Measurements from ENCODE around the gene ZBTB4.
A peak's percentile ranks its signal among the peaks of the same experiment; 100 is the strongest.

Gene ZBTB4

DNA sequence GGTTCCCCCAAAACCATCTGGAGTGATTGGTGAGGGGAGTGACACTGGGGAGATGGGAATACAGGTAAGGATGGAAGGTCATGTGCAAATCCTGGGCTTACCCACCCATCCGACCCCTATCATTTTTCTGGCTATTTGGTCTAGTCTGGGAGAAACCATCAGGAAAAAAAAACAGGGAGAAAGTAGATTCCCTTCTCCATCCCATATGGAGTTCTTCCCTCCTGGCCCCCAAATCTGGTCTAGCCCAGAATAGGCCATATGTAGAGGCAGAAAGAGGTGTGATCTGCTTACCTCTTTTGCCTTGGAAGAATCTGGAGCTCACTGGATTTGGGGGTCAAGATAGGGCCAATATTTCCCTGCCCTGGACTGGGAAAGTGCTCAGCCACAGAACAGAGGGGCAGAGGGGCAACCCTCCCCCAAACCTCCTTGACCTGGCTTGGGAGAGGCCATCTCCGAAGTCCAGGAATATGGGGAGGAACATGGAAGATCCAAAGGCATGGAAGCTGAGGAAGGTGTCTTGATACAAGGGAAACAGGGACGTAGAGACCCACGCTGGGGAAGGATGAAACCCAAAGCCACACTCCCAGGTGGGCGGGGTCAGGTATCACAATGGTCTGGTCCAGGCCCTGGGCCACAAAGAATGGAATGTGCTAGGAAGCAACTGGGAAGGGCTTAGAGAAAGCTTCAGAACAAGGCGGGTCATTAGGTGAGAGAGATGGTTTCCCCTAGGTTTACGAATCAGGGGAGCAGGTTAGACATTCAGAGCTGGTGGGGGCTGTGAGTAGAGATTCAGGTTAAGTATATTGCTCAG, 18.4 kb downstream of the ZBTB4 start:
- TF ChIP-seq YY1 (IDR thresholded peaks at IDR 0.05; ENCODE audit: low read depth) (no peak), FOXM1 (IDR thresholded peaks at IDR 0.05; ENCODE audit: borderline replicate concordance, low read depth) (no peak), EP300 (IDR thresholded peaks at IDR 0.05; ENCODE audit: borderline replicate concordance) (no peak), USF1 (IDR thresholded peaks at IDR 0.05) (no peak), EGR1 (IDR thresholded peaks at IDR 0.05) (no peak), RAD21 (IDR thresholded peaks at IDR 0.05; ENCODE audit: low read depth) (no peak), CEBPB (IDR thresholded peaks at IDR 0.05) (no peak), CREB1 (IDR thresholded peaks at IDR 0.05; ENCODE audit: low read depth) (no peak), NFIC (IDR thresholded peaks at IDR 0.05) (no peak), TCF12 (IDR thresholded peaks at IDR 0.05; ENCODE audit: low read depth) (no peak)
- TF ChIP-seq, protein P1, sequence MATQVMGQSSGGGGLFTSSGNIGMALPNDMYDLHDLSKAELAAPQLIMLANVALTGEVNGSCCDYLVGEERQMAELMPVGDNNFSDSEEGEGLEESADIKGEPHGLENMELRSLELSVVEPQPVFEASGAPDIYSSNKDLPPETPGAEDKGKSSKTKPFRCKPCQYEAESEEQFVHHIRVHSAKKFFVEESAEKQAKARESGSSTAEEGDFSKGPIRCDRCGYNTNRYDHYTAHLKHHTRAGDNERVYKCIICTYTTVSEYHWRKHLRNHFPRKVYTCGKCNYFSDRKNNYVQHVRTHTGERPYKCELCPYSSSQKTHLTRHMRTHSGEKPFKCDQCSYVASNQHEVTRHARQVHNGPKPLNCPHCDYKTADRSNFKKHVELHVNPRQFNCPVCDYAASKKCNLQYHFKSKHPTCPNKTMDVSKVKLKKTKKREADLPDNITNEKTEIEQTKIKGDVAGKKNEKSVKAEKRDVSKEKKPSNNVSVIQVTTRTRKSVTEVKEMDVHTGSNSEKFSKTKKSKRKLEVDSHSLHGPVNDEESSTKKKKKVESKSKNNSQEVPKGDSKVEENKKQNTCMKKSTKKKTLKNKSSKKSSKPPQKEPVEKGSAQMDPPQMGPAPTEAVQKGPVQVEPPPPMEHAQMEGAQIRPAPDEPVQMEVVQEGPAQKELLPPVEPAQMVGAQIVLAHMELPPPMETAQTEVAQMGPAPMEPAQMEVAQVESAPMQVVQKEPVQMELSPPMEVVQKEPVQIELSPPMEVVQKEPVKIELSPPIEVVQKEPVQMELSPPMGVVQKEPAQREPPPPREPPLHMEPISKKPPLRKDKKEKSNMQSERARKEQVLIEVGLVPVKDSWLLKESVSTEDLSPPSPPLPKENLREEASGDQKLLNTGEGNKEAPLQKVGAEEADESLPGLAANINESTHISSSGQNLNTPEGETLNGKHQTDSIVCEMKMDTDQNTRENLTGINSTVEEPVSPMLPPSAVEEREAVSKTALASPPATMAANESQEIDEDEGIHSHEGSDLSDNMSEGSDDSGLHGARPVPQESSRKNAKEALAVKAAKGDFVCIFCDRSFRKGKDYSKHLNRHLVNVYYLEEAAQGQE (IDR thresholded peaks at IDR 0.05; ENCODE audit: low read depth) = no peak
- TF ChIP-seq, protein P2, sequence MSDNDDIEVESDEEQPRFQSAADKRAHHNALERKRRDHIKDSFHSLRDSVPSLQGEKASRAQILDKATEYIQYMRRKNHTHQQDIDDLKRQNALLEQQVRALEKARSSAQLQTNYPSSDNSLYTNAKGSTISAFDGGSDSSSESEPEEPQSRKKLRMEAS (IDR thresholded peaks at IDR 0.05) = no peak

DNA sequence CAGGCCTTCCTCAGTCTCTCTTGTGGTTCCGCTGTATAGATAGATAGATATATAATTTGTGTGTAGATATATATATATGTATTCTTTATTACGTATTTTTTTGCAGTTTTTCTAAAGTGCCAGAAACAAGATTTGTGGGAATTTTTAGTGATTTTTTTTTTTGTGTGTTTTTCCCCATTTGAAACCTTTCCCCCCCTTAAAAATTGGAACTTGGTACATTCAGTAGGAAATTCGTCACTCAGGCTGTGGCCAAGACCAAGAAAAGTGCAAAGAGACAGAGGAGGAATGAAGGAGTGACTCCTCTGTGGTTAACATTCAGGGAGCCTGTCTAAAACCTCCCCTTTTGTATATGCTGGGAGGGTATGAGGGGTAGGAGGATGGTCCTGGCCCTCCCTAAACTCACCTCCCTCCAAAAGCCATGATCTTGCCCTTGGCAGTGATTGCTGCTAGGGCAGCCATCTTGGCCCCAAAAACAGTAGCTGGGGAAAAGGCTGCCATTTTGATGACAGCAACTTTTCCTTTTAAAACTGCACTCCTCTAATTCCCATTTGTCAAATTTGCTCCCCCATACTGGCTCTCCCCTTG, 19.4 kb downstream of the ZBTB4 start:
- TF ChIP-seq RAD21 (IDR thresholded peaks at IDR 0.05; ENCODE audit: low read depth) = no peak
- TF ChIP-seq YY1 (IDR thresholded peaks at IDR 0.05; ENCODE audit: low read depth) = peak; percentile 56; the same call in 1 of the 2 replicates

DNA sequence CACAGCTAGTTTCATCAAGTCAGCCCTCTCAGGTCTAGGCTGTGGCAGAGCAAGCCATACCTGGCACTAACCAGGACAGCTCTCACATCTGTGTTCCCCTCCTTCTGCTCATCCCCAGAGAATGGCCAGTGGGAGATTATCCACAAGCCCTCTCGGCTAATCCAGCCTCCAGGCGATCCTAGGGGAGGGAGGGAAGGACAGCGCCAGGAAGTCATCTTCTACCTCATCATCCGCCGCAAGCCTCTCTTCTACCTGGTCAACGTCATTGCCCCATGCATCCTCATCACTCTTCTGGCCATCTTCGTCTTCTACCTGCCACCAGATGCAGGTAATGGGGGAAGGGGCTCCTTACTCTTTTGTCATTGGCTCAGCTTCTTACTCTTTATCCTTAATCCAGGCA, 31.0 kb downstream of the ZBTB4 start:
- TF ChIP-seq, protein P1 (IDR thresholded peaks at IDR 0.05; ENCODE audit: low read depth) = no peak
- TF ChIP-seq EGR1 (IDR thresholded peaks at IDR 0.05) = no peak
- TF ChIP-seq TAF1 (IDR thresholded peaks at IDR 0.05; ENCODE audit: low read depth) = no peak
- TF ChIP-seq CREB1 (IDR thresholded peaks at IDR 0.05; ENCODE audit: low read depth) = no peak
- no peak for TF ChIP-seq TEAD4 (IDR thresholded peaks at IDR 0.05)
- TF ChIP-seq, protein P2 (IDR thresholded peaks at IDR 0.05) = no peak

DNA sequence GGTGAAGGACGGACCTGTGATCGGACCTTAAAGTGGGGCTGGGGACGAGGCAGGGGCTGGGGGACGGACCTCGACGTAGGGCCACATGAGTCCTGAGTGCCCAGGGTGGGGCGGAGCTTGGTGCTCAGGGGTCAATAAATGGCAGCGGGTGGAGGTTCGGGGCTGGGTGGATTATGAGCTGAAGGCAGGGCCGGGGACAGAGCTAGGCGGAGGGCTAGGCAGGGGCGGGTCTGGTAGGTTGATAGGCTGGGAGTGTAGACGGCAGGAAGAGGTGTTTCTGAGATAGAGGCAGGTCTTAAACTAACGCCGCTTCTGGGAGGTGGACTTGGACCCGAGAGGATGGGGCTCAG, 33.8 kb downstream of the ZBTB4 start:
- no peak for TF ChIP-seq TCF12 (IDR thresholded peaks at IDR 0.05; ENCODE audit: low read depth)
- TF ChIP-seq USF1 (IDR thresholded peaks at IDR 0.05) = no peak
- TF ChIP-seq NFIC (IDR thresholded peaks at IDR 0.05) = no peak
- no peak for TF ChIP-seq CREB1 (IDR thresholded peaks at IDR 0.05; ENCODE audit: low read depth)
- TF ChIP-seq EGR1 (IDR thresholded peaks at IDR 0.05) = no peak
- no peak for TF ChIP-seq TAF1 (IDR thresholded peaks at IDR 0.05; ENCODE audit: low read depth)
- TF ChIP-seq, protein P2 (IDR thresholded peaks at IDR 0.05) = no peak

DNA sequence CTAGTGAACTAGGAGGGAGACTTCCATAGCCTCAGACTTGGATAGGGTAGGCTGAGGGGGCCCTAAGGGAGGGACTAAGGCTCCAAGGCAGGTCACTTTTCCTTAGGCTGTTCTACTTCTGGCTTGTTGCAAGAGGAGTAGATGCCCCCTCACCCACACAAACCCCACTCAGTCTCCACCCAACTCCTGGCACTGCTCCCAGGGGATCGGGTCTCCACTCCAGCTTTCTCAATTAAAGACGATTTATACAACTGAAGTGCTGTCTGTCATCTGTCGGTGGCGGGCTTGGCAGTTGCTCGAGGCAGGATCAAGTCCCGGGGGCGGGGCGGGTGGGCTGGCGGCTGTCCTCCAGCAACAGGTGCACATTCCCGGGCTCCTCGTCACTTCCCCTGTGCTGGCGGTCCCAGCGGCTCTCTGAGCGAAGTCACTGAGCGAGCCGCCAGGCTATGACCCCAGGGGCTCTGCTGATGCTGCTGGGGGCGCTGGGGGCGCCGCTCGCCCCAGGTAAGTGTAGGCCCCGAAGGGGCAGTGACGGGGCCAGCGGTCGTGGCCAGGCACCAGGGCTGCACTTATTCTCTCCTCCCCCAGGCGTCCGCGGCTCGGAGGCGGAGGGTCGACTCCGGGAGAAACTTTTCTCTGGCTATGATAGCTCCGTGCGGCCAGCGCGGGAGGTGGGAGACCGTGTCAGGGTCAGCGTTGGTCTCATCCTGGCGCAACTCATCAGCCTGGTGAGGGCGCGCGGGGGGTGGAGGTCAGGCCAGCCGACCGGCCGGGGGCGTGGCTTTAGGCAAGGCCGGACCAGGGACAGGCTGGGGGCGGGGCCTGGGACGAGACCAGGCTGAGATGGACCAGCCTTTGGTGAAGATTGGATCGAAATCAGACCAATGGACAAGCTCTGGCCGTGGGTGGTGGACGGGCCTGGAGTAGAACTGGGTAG, 34.5 kb downstream of the ZBTB4 start, which contains the start of gene CHRNB1:
TSS of gene CHRNB1 (plus strand) at position 380 of the 937 bp plus-strand sequence. CDS start at position 447, 67 bp downstream.
- TF ChIP-seq CEBPB (IDR thresholded peaks at IDR 0.05) (no peak), TCF12 (IDR thresholded peaks at IDR 0.05; ENCODE audit: low read depth) (no peak), ZBTB7A (IDR thresholded peaks at IDR 0.05; ENCODE audit: low read depth) (no peak), TEAD4 (IDR thresholded peaks at IDR 0.05) (no peak), NFIC (IDR thresholded peaks at IDR 0.05) (no peak), RAD21 (IDR thresholded peaks at IDR 0.05; ENCODE audit: low read depth) (no peak), FOXM1 (IDR thresholded peaks at IDR 0.05; ENCODE audit: borderline replicate concordance, low read depth) (no peak), EP300 (IDR thresholded peaks at IDR 0.05; ENCODE audit: borderline replicate concordance) (no peak), YY1 (IDR thresholded peaks at IDR 0.05; ENCODE audit: low read depth) (no peak), CREB1 (IDR thresholded peaks at IDR 0.05; ENCODE audit: low read depth) (no peak), EGR1 (IDR thresholded peaks at IDR 0.05) (no peak), USF1 (IDR thresholded peaks at IDR 0.05) (no peak), TAF1 (IDR thresholded peaks at IDR 0.05; ENCODE audit: low read depth) (no peak)
- TF ChIP-seq, protein P2 (IDR thresholded peaks at IDR 0.05) = no peak; the same call in 1 of the 2 replicates
- TF ChIP-seq, protein P1 (IDR thresholded peaks at IDR 0.05; ENCODE audit: low read depth) = no peak
